NCI-H146 (cell line): Measurements from ENCODE around the gene PTPRJ.
"Not testable (repeated sequence)": the region's sequence is repeated elsewhere in the genome, so short reads cannot be mapped to it uniquely, and the experiment has no call there.

Experiments
- DNase-seq: peaks from one replicate; lab custom pipeline; 2025; lab: John Stamatoyannopoulos, UW

PTPRJ gene

GRCh38 chr11:48122246-48122645, 141.9 kb downstream of the PTPRJ start:
- no peak for DNase-seq

GRCh38 chr11:48122656-48123055, 142.3 kb downstream of the PTPRJ start:
- DNase-seq, result no peak

- DNase-seq, result no peak
These were observed 143.0 kb downstream of the PTPRJ start for GRCh38 chr11:48123254-48123875.

GRCh38 chr11:48123934-48124755, 143.8 kb downstream of the PTPRJ start:
- no peak for DNase-seq

GRCh38 chr11:48124880-48125279, 144.5 kb downstream of the PTPRJ start:
- DNase-seq, result no peak

GRCh38 chr11:48125866-48126265, 145.5 kb downstream of the PTPRJ start:
- DNase-seq, result no peak

- no peak for DNase-seq
These were observed 147.3 kb downstream of the PTPRJ start for GRCh38 chr11:48127521-48128183.

- DNase-seq, result no peak
These were observed 149.5 kb downstream of the PTPRJ start for GRCh38 chr11:48129697-48130395.

GRCh38 chr11:48134221-48134922, 154.0 kb downstream of the PTPRJ start:
- DNase-seq, result no peak

GRCh38 chr11:48138222-48138621, 157.9 kb downstream of the PTPRJ start:
- DNase-seq, result no peak

- not testable (repeated sequence) for DNase-seq
These were observed 159.5 kb downstream of the PTPRJ start for GRCh38 chr11:48139896-48140295.

GRCh38 chr11:48141475-48142122, 161.2 kb downstream of the PTPRJ start:
- no peak for DNase-seq

GRCh38 chr11:48142889-48143288, 162.5 kb downstream of the PTPRJ start:
- DNase-seq, result no peak

GRCh38 chr11:48148749-48149148, 168.4 kb downstream of the PTPRJ start:
- no peak for DNase-seq

- no peak for DNase-seq
These were observed 169.9 kb downstream of the PTPRJ start for GRCh38 chr11:48150213-48150612.

- no peak for DNase-seq
These were observed 173.8 kb downstream of the PTPRJ start for GRCh38 chr11:48154151-48154550.

GRCh38 chr11:48161951-48162884, 181.9 kb downstream of the PTPRJ start:
- DNase-seq, result no peak

- no peak for DNase-seq
These were observed 182.5 kb downstream of the PTPRJ start for GRCh38 chr11:48162885-48163268.

- no peak for DNase-seq
These were observed 183.2 kb downstream of the PTPRJ start for GRCh38 chr11:48163360-48164100.
